ENCODE measurements around the gene C3AR1. TPM values are rescaled to one million over a fixed set of nuclear protein-coding genes. Genes with fewer than 3 reads are reported as not detected.

The C3AR1 gene
- total and polyA plus RNA-seq, 4 donors, result 1.5 to 8.8 (median 5.0) TPM

DNA sequence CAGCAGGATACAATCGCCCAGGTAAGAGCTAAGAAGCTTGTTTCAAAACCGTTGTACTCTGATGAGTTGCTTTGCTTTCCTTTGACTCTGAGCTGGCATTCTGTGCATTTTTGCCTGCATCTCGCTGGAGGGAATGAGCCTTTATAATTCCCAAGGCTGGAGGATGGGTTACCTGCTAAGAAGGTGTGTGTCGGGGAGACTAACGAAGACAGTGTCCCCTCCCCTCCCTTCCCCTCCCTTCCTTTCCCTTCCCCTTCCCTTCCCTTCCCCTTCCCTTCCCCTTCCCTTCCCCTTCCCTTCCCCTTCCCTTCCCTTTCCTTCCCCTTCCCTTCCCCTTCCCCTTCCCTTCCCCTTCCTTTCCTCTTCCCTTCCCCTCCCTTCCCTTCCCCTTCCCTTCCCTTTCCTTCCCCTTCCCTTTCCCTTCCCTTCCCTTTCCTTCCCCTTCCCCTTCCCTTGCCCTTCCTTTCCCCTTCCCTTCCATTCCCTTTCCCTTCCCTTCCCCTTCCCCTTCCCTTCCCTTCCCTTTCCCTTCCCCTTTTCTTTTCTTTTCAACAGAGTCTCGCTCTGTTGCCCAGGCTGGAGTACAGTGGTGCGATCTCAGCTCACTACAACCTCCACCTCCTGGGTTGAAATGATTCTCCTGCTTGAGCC, 15.4 kb downstream of the C3AR1 start:
- 92% methylated on average over 7 of the region's 7 CpGs for WGBS
- Histone ChIP-seq H3K9ac (ENCODE audit: low read depth in 1 of 2, low read length in 2 of 2) (no peak overlapping the region), H3K4me1 (ENCODE audit: control insufficient read depth in 4 of 4, insufficient read depth in 4 of 4, low read length in 3 of 4) (no peaks in the 10 kb centered on the region), H3K9me3 (ENCODE audit: control insufficient read depth in 4 of 4, low read length in 3 of 4) (no peaks in the 10 kb centered on the region), H3K27ac (ENCODE audit: low read depth in 1 of 2, low read length in 2 of 2) (no peak overlapping the region), H3K27me3 (ENCODE audit: control insufficient read depth in 4 of 4, insufficient read depth in 4 of 4, low read length in 3 of 4) (no peaks in the 10 kb centered on the region), H3K4me3 (ENCODE audit: low read depth in 1 of 3, low read length in 3 of 3) (no peak overlapping the region), H3K36me3 (ENCODE audit: control insufficient read depth in 4 of 4, insufficient read depth in 3 of 4, low read depth in 1 of 4, low read length in 3 of 4) (peaks cover 4 to 72% (median 46%) of the 10 kb centered on the region in 4 donors)
- TF ChIP-seq EGR1 (IDR thresholded peaks at IDR 0.05; ENCODE audit: low read depth in 2 of 2) (no peak), SP1 (IDR thresholded peaks at IDR 0.05) (no peak), RXRA (IDR thresholded peaks at IDR 0.05) (no peak), NR2F2 (IDR thresholded peaks at IDR 0.05) (no peak), TAF1 (conservative IDR thresholded peaks at IDR 0.05) (no peak), HNF4G (IDR thresholded peaks at IDR 0.05) (no peak)
- TF ChIP-seq, protein P1, sequence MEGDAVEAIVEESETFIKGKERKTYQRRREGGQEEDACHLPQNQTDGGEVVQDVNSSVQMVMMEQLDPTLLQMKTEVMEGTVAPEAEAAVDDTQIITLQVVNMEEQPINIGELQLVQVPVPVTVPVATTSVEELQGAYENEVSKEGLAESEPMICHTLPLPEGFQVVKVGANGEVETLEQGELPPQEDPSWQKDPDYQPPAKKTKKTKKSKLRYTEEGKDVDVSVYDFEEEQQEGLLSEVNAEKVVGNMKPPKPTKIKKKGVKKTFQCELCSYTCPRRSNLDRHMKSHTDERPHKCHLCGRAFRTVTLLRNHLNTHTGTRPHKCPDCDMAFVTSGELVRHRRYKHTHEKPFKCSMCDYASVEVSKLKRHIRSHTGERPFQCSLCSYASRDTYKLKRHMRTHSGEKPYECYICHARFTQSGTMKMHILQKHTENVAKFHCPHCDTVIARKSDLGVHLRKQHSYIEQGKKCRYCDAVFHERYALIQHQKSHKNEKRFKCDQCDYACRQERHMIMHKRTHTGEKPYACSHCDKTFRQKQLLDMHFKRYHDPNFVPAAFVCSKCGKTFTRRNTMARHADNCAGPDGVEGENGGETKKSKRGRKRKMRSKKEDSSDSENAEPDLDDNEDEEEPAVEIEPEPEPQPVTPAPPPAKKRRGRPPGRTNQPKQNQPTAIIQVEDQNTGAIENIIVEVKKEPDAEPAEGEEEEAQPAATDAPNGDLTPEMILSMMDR (IDR thresholded peaks at IDR 0.05; ENCODE audit: low read depth, low read length, missing input control), result no peak
- TF ChIP-seq, protein P2, sequence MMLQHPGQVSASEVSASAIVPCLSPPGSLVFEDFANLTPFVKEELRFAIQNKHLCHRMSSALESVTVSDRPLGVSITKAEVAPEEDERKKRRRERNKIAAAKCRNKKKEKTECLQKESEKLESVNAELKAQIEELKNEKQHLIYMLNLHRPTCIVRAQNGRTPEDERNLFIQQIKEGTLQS (IDR thresholded peaks at IDR 0.05), result no peak
- DNase-seq (ENCODE audit: low spot score), result no peak

DNA sequence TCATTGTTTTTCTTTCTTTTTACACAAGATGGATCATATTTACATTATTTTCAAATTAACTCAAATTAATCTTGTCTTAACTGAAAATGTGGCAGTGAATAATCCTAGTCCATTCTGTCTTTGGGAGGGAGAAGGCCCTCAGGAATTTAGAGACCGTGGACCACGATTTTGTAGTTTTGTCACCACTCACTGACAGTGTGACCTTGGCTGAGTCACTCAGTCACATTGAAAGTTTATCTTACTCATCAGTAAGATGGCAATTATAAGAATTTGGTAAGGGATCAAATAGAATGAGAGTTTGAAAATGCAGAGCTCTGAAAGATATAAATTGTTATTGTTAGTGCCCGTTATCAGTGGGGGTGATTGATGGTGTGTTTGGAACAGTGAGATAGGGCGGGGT, 17.3 kb downstream of the C3AR1 start:
- no peak overlapping the region for H3K27ac ChIP-seq (ENCODE audit: low read depth in 1 of 2, low read length in 2 of 2)
- no peak overlapping the region for H3K9ac ChIP-seq (ENCODE audit: low read depth in 1 of 2, low read length in 2 of 2)
- 93% methylated on average over 4 of the region's 4 CpGs for WGBS
- no peaks in the 10 kb centered on the region for H3K27me3 ChIP-seq (ENCODE audit: control insufficient read depth in 4 of 4, insufficient read depth in 4 of 4, low read length in 3 of 4)
- no peak for DNase-seq (ENCODE audit: low spot score)
- no peaks in the 10 kb centered on the region for H3K4me1 ChIP-seq (ENCODE audit: control insufficient read depth in 4 of 4, insufficient read depth in 4 of 4, low read length in 3 of 4)
- no peaks in the 10 kb centered on the region for H3K9me3 ChIP-seq (ENCODE audit: control insufficient read depth in 4 of 4, low read length in 3 of 4)
- TF ChIP-seq TAF1 (conservative IDR thresholded peaks at IDR 0.05), result no peak
- TF ChIP-seq, protein P3, sequence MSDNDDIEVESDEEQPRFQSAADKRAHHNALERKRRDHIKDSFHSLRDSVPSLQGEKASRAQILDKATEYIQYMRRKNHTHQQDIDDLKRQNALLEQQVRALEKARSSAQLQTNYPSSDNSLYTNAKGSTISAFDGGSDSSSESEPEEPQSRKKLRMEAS (IDR thresholded peaks at IDR 0.05), result no peak
- TF ChIP-seq, protein P2 (IDR thresholded peaks at IDR 0.05), result no peak
- TF ChIP-seq RAD21 (IDR thresholded peaks at IDR 0.05), result no peak
- no peak for TF ChIP-seq FOXA2 (IDR thresholded peaks at IDR 0.05)
- TF ChIP-seq RXRA (IDR thresholded peaks at IDR 0.05), result no peak
- TF ChIP-seq, protein P1 (IDR thresholded peaks at IDR 0.05; ENCODE audit: low read depth, low read length, missing input control), result no peak
- H3K36me3 ChIP-seq (ENCODE audit: control insufficient read depth in 4 of 4, insufficient read depth in 3 of 4, low read depth in 1 of 4, low read length in 3 of 4), result peaks cover 4 to 65% (median 52%) of the 10 kb centered on the region in 4 donors
- H3K4me3 ChIP-seq (ENCODE audit: low read depth in 1 of 3, low read length in 3 of 3), result no peak overlapping the region

DNA sequence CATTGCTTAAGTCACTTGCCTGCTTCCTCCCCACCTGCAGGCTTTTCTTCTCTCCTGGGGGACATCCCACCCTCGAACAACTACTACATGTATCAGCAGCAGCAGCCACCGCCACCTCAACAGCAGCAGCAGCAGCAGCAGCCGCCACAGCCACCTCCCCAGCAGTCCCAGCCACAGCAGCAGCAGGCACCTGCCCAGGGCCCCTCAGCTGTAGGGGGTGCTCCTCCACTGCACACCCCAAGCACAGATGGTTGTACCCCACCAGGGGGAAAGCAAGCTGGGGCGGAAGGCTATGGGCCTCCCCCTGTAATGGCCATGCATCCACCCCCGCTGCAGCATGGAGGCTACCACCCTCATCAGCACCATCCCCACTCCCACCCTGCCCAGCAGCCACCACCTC, 18.3 kb downstream of the C3AR1 start:
- Histone ChIP-seq H3K36me3 (ENCODE audit: control insufficient read depth in 4 of 4, insufficient read depth in 3 of 4, low read depth in 1 of 4, low read length in 3 of 4) (peaks cover 6 to 65% (median 56%) of the 10 kb centered on the region in 4 donors), H3K4me3 (ENCODE audit: low read depth in 1 of 3, low read length in 3 of 3) (no peak overlapping the region), H3K9me3 (ENCODE audit: control insufficient read depth in 4 of 4, low read length in 3 of 4) (no peaks in the 10 kb centered on the region), H3K27me3 (ENCODE audit: control insufficient read depth in 4 of 4, insufficient read depth in 4 of 4, low read length in 3 of 4) (no peaks in the 10 kb centered on the region), H3K9ac (ENCODE audit: low read depth in 1 of 2, low read length in 2 of 2) (no peak overlapping the region), H3K27ac (ENCODE audit: low read depth in 1 of 2, low read length in 2 of 2) (no peak overlapping the region), H3K4me1 (ENCODE audit: control insufficient read depth in 4 of 4, insufficient read depth in 4 of 4, low read length in 3 of 4) (no peaks in the 10 kb centered on the region)
- no peak for DNase-seq (ENCODE audit: low spot score)
- WGBS, result over 99% methylated on average over 5 of the region's 5 CpGs
- no peak for TF ChIP-seq HNF4A (conservative IDR thresholded peaks at IDR 0.05)
- TF ChIP-seq, protein P3 (IDR thresholded peaks at IDR 0.05), result no peak
- TF ChIP-seq EGR1 (IDR thresholded peaks at IDR 0.05; ENCODE audit: low read depth in 2 of 2), result no peak
- no peak for TF ChIP-seq YY1 (IDR thresholded peaks at IDR 0.05)
- no peak for TF ChIP-seq FOXA2 (IDR thresholded peaks at IDR 0.05)

All from liver (tissue), 9 donors.